ENCODE results near the gene PSME4.
"Not testable (repeated sequence)": the region's sequence is repeated elsewhere in the genome, so short reads cannot be mapped to it uniquely, and the experiment has no call there.

Gene PSME4

DNA sequence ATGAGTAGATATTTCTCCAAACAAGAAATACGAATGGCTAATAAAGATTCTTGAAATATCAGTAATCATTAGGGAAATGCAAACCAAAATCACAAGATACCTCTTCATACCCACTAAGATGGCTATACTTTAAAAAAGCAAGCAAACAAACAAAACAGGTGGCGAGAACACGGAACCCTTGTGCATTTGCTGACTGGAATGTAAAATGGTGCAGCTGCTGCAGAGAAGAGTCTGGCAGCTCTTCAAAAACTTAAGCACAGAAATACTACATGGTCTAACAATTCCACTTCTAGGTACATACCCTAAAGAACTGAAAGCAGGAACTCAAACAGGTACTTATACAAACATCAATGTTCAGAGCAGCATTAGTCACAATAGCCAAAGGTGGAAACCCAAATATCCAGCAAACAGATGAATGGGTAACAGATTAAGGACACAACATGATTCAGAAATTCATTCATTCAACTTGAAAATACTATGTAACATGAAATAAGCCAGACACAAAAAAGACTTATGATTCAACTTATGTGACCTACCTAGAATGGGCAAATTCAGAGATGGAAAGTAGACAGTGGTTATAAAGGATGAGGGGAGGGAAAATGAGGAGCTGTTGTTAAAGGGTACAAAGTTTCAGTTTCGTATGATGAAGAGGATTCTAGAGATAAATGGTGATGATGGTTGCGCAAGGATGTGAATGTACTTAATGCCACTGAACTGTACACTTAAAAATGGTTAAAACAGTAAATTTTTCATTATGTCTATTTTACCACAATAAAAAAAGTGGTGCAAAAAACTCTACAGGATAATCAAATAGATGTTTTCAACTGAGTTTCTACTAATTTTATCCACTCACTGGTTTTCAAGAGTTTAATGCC lies 84.2 kb downstream of the PSME4 start:
- DNase-seq, result no peak

DNA sequence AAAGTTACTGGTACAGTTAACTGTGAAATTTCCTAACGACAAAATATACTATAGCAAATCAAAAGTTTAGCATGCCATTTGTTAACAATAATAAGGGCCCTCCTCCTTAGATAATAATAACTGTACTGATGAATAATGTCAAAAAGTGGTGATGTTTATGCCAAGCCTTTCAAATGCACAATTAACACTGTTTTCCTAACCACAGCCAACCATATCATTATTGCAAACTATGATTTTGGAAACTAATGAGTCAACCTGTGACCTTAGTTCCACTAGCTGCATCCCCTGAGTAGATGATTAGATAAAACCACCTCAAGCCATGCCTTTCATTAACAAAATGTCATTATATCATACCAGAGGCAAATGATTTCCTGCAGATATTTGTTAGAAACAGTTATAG lies 85.9 kb downstream of the PSME4 start:
- no peak for DNase-seq

DNA sequence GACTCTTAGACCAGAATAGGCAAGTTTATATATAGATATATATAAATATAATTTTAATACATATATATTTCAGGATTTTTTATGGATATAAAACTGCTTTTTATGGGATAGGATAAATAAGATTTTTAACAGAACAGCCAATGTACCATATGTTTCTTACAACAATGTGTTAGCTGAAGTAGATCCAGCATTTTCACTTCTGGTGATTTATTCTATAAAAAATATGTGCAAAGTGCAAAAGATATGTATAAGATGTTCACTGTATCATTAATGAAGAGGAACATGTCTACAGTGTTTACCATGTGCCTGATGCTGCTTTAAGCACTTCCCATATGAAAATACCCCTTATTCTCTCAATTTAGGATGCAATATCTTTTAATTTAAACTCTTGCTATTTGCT lies 88.8 kb downstream of the PSME4 start:
- no peak for DNase-seq

DNA sequence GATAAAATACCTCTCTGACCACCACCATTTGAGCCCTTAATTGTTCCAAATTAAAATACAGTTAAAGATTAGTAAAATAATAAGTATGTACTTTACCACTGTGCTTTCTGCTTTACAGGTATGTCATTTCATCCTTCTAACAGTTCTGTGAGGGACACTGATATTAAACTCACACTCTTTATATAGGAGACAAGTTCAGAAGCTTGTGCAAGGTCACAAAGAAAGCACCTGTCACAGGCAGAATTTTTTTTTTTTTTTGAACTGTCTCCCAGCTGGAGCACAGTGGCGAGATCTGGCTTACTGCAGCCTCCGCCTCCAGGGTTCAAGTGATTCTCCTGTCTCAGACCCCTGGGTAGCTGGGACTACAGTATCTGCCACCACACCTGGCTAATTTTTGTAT lies 89.4 kb downstream of the PSME4 start:
- no peak for DNase-seq

DNA sequence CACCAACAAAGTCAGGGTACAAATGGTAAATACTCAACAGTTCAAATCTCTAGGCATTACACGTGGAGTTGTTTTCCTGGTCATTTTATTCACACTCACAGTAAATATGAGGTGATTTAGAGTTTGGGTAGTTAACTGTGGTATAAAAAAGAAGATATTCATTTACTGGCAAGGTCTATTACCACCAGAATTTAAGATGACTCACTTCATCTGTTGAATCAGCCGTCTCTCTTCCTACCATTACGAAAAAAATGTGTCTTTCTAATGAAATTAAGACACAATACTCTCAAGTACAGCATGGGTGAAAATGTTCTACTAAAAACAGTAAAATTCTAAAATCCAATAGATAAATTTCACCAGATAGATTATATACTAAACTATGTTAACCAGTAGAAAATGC lies 90.0 kb downstream of the PSME4 start:
- no peak for DNase-seq

DNA sequence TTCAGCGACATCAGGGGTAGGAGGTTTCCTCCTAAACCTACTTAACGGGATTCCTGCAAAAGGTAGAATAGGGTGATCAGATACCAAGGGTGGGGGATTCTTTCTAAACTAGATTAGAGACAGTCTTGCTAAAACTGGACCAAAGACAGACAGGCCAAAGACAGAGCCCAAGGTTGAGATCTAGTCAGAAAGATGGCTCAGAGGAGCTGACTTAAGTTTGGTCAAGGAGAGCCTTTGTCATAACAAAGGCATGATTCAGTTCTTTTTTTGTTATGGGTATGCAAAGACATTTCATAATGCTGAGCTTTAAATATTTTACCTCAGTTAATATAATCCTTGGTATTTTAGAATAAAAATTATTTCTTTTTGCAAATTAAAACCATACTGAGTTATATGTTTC lies 93.2 kb downstream of the PSME4 start:
- DNase-seq, result no peak

DNA sequence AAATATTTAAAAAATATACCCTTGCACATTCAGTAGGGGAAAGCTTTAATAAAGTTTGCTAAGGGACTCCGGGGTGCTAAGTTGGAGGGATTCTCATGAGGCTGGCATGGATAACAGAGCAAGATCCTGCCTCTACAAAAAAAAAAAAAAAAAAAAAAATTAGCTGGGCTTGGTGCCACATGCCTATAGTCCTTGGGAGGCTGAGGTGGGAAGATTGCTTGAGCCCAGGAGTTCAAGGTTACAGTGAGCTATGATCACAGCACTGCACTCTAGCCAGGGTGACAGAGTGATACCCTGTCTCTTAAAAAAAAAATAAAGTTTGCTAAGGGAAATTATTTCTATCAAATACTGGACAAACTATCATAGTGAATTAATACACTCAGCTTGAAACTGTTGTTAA lies 93.7 kb downstream of the PSME4 start:
- DNase-seq, result no peak

DNA sequence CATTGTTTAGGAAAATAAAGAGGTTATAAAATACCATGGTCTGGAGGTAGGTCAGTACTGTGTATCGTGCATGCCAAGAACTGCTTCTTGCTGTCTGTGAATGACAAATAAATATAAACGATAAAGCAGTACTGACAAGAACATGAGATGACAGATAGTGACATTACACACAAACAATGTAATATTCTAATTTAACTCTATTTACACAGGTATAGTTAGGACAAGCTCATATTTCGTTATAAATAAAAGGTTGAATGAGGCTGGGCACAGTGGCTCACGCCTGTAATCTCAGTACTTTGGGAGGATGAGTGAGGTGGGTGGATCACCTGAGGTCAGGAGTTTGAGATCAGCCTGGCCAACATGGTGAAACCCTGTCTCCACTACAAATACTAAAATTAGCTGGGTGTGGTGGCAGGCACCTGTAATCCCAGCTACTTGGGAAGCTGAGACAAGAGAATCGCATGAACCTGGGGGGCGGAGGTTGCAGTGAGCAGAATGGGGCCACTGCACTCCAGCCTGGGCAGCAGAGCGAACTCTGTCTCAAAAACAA lies 96.3 kb downstream of the PSME4 start:
- no peak for DNase-seq

DNA sequence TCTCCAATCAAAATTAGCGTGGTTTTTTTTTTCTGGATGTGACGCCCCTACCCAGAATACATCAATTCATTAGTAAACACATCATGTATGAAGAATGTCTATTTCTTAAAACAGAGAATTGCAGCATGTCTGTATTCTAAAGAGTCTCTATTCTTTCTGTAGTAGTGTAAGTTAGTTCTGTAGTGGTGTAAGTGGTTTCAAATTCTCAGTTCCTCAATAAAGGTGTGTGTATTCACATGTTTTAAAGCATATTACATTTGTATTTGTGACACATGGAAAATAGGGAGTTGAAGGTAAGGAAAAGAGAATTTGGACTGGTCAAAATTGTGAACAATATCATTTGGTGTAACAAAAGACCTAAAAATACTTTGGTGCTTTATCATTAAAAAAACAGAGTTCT lies 103.0 kb downstream of the PSME4 start:
- DNase-seq, result no peak

DNA sequence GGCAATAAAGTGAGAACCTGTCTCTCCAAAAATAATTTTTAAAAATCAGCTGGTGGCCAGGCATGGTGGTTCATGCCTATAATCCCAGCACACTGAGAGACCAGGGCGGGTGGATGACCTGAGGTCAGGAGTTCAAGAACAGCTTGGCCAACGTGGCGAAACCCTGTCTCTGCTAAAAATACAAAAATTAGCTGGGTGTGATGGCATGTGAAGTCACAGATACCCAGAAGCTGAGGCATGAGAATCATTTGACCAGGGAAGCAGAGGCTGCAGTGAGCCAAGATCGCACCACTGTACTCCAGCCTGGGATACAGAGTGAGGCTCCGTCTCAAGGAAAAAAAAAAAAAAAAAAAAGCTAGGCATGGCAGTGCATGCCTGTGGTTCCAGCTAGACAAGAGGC lies 103.6 kb downstream of the PSME4 start:
- DNase-seq, result no peak

DNA sequence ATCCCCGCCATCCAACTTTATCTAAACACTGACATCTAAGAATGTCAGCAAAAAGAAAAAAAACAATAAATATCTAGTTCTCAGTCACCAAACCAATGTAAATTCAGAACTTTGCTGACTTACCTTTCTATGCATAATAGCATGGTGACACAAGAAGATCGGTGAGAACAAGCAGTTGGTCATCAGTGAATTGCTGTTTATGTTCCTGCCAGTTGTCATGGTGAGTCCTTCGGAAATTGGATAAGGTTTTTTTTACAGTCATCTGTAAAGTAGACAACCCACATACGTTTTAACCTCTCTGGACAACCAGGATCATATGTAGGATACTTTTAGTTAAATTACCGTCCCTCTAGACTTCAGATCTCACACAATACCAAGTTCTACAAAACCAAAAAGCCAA lies 104.8 kb downstream of the PSME4 start:
- DNase-seq, result no peak

DNA sequence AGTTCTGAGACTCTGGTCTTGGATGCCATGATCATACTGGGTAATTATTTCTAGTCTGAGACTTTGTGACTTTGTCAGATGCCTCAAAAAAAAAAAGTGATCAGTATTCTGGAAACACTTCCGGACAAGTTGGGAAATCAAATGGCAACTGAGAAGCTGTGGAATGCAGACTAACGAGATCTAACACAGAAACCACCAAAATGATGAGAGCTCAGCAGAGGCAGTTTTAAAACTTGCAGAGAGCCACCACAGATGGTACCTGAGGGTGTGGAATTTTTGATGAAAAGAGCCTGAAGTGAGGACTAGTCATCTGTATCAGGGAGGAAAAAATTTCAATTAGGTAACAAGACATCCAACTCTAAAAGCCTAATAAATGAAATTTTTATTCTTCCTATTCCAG lies 105.5 kb downstream of the PSME4 start:
- DNase-seq, result no peak

DNA sequence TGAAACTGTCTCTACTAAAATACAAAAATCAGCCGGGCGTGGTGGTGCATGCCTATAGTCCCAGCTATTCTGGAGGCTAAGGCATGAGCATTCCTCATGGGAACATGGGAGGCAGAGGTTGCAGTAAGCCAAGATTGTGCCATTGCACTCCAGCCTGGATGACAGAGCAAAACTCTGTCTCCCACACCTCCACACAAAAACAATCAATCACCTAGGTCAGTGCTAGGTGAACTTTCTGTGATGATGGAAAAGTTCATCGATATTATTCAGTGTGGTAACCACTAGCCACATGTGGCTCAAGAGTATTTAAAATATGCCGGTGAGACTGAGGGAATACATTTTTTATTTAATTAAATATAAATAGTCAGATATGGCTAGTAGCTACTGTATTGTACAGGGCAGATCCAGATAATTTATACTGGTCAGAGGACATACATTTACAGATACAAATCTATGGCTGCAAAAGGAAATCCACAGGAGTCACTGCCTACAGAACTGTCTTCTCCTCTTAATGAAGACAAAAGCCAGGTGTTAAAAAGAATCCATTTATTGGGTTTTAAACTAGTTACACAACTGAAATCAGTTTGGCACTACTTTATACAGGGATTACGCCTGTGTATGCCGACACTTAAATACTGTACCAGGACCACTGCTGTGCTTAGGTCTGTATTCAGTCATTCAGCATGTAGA lies 107.1 kb downstream of the PSME4 start:
- no peak for DNase-seq

DNA sequence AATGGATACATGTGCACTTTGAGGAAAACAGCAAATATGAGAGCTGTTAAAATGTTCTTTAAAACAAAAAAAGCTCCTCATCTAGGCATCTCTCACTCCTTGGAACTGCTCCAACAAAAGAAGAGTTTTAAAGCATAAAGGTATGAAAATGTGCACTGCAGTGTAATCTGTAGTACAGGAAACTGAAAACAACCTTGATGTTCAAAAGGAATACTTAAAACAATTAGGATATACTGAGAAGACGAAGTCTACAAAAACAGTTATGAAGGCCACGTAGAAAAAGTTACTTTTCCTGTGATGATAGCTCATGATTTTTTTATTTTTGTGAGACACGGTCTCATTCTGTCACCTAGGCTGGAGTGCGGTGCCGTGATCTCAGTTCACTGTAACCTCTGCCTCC lies 109.0 kb downstream of the PSME4 start:
- no peak for DNase-seq

DNA sequence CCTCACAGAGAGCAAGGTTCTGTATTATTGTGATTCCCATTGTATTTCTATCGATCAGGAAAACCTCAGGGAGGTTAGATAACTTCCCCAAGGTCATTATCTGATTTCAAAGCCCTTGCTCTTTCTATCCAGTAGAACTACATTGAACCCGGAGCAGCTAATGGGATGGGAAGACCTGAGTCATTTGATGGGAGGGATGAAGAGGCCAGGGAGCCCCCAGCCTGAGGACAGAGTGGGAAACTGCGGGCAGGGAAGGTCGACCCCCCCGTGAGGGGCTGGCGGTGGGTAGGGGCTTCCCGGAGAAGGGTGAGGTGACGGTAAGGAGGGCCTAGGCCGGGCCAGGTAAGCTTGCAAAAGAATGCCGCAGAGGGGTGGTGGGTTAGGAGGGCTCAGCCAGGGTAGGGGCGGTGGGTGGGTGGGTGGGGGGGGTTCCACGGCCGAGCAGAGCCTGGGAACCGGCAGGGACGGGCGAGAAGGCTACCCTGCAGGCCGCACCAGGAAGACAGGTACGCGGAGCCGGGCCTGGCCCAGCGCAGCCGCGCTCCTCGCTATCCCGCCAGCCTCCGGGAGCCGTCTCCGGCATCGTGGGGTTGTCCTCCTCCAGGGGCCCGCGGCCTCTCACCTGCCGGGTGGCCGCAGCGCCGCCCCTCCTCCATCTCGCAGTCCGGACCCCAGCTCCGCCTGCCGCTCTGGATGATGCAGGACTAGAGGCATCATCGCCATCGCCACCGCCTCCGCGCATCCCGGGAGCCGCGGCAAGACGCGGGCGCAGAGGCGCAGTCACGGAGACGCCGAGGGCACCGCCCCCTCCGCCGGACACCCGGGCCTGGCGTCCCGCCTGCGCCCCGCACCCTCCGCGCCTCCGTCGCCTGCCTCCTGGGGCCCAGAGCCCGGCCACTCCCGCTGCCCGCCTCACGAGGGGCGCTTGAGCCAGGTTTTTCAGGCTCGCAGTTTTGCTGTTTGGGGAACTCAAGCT lies 111.3 kb downstream of the PSME4 start, which contains the start of gene GPR75:
Gene GPR75 (minus strand): TSS at position 762 of the 976 bp plus-strand sequence. CDS start 5,211 bp downstream, outside the sequence.
- no peak for DNase-seq

DNA sequence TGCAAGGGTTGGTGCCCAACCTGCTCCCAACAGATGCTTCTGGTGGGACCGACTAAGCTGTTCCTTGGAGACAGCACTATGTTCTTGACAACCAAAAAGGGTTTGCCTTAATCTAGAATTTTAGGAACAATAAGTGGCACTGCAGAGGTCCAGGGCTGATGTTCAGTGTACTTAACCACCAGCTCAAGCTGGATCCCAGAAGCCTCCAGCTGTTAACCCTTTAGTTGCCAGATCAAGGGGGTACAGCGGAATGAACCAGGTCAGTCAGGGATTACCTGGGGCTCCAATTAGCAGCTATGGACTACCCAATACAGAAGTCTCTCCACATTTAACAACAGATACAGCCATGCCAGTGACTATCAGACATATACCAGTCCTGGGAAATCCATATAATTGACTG lies 114.5 kb downstream of the PSME4 start:
- no peak for DNase-seq

DNA sequence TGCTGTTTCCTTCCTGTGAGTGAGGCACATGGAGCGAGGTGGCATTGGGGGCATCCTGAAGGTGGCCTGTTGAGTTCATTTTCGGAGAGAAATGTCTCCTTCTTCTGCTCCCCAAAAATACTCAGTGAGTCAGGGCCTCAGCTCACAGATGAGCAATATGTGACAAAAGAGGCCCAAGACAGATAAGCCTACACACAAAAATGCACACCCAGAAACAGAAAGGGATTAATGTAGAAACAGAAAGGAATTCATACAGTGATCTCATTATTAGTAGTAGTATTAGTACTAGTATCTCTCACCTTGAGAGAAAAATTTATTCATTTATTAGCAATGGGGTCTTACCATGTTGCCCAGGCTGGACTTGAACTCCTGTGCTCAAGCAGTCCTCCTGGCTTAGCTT lies 116.1 kb downstream of the PSME4 start:
- DNase-seq, result no peak

DNA sequence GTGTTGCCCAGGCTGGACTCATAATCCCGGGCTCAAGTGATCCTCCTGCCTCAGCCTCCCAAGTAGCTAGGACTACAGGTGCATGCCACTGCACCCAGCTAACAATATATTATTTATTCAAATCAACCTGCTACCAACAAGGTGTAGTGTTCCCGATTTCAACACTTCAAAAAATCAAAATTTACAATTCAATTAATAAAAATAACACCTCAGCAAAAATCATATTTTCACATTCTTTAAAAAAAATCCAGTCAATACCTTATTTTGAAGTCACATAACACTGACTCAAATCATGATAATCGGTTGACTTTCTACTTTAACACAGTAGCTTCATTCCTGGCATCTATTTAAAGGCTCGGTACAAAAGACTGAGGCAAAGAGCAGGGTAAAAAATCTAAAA lies 118.3 kb downstream of the PSME4 start:
- no peak for DNase-seq

DNA sequence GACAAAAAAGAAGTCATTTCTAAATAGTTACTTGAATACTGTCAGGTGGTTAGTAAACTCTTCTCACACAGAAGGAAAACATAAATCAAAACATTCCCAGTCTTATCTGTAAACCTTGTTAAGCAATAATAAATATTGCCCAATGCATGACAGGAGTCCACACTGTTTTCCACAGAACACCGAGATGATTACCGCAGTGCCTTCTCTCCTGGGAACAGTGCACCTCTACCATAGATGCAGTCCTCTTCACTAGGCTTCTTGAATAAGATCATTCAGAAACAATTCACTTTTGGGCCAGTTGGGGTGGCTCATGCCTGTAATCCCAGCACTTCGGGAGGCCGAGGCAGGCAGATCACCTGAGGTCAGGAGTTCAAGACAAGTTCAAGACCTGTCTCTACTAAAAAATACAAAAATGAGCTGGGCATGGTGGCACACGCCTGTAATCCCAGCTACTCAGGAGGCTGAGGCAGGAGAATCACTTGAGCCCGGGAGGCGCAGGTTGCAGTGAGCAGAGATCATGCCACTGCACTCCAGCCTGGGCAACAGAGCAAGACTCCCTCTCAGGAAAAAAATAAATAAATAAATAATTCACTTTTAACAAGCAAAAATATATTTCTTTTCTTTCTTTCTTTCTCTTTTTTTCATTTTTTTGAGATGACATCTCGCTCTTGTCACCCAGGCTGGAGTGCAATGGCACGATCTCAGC lies 119.6 kb downstream of the PSME4 start:
- not testable (repeated sequence) for DNase-seq

DNA sequence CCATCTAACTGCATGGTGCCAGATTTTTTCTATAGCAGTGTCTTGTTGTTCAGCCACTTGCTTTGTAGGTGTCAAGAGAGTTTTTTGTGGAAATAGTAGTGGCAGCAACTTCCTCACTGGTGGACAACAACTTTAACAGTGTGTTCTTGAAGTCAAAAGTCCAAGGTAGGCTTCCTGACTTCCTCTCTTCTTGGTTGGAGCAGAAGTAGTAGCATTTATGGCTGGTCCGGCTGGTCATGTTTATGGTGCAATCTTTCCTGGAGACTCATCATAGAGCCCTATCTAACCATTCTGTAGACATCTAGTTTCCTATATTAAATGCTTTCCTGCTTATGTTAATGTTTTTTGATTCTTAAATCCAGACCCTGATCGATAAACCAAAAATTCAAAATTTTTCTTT lies 122.7 kb downstream of the PSME4 start:
- DNase-seq, result no peak

DNA sequence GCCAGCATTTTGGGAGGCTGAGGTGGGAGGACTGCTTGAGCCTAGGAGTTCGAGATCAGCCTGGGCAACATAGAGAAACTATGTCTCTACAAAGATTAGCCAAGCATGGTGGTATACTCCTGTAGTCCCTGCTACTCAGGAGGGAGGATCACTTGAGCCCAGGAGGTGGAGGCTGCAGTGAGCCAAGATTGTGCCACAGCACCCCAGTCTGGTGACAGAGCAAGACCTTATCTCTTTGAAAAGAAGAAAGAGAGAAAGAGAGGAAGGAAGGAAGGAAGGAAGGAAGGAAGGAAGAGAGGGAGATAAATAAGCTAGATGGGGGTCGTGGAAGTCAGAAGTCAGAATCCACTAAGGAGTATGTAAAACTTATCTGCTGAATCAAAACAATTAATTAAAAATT lies 127.2 kb downstream of the PSME4 start:
- DNase-seq, result no peak

DNA sequence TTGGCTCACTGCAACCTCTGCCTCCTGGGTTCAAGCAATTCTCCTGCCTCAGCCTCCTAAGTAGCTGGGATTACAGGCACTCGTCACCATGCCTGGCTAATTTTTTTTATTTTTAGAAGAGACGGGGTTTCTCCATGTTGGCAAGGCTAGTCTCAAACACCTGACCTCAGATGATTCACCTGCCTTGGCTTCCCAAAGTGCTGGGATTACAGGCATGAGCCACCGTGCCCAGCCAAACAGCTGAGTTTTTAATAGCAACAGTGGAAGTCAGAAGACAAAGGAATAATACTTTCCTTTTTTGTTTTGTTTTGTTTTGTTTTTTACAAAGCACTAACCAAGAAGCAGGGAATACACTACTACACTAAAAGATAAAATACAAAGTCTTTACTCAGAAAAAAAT lies 127.9 kb downstream of the PSME4 start:
- DNase-seq, result no peak
